Measurements from ENCODE around the gene SLC5A12. TPM values are rescaled to one million over a fixed set of nuclear protein-coding genes. Genes with fewer than 3 reads are reported as not detected.

SLC5A12 gene
- polyA plus RNA-seq, 1 donor (not counting 4 experiments of a cell fraction or from before 2014, with no cell fraction given), result not detected

DNA sequence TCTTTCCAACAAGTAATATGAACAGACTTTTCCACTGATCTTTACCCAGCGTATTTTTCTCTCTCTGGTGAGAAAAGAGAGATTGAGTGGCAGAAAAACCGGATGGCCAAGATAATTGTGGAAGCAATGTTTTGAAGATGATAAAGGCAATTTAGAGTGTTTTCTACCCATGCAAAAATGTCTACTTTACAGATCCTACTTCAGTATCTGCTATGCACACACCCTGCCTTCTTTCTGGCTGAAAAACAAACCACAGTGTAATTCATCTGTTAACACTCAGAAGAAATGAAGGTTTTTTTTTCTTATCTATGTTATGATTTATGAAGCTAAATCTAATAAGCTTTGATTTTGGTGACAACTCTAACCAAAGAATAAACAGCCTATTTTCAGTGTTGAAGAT, 56.8 kb downstream of the SLC5A12 start:
- no peaks in the 10 kb centered on the region for H3K36me3 ChIP-seq (ENCODE audit: control insufficient read depth in 2 of 2, extremely low read depth in 1 of 2, insufficient read depth in 2 of 2, low read length in 2 of 2)
- no peaks in the 10 kb centered on the region for H3K27me3 ChIP-seq (ENCODE audit: control insufficient read depth, extremely low read depth, insufficient read depth, low read length)
- peak overlapping the region; percentile 18 for H3K4me2 ChIP-seq (ENCODE audit: control insufficient read depth, extremely low read depth, insufficient read depth, low read depth, low read length)
- no peaks in the 10 kb centered on the region for H3K9me3 ChIP-seq (ENCODE audit: control insufficient read depth, low read depth, low read length)
- no peak overlapping the region for H3K27ac ChIP-seq (ENCODE audit: control insufficient read depth, insufficient read depth, low read length)
- H3K4me3 ChIP-seq (ENCODE audit: control insufficient read depth in 2 of 3, extremely low read depth in 1 of 3, insufficient read depth in 2 of 3, low read depth in 1 of 3, low read length in 3 of 3), result no peak overlapping the region
- FAIRE-seq (no peak), DNase-seq (ENCODE audit: low read depth, low spot score) (no peak)
- H4K20me1 ChIP-seq (ENCODE audit: control insufficient read depth, extremely low read depth, insufficient read depth, low read length), result no peaks in the 10 kb centered on the region
- H3K9ac ChIP-seq (ENCODE audit: control insufficient read depth, extremely low read depth, insufficient read depth, low read length), result no peak overlapping the region
- peaks cover 3% of the 10 kb centered on the region for H3K4me1 ChIP-seq (ENCODE audit: control insufficient read depth, extremely low read depth, insufficient read depth, low read length)
- no peaks in the 10 kb centered on the region for H3K9me1 ChIP-seq (ENCODE audit: control insufficient read depth, extremely low read depth, insufficient read depth, low read length)
- dilution Hi-C loops (cut with MboI; ENCODE audit: extremely low pct_ligation_motif_present, low sequenced_read_pairs), result no loop called here
- TF ChIP-seq CTCF (optimal IDR thresholded peaks at IDR 0.05 in 1 of 3, IDR thresholded peaks at IDR 0.05 in 1 of 3, conservative IDR thresholded peaks at IDR 0.05 in 1 of 3; ENCODE audit: extremely low read depth in 1 of 3, insufficient read depth in 2 of 3, low read length in 3 of 3) (no peak), EZH2 (IDR thresholded peaks at IDR 0.05; ENCODE audit: low read length) (no peak)
- H3K79me2 ChIP-seq (ENCODE audit: control insufficient read depth, insufficient read depth, low read length), result no peaks in the 10 kb centered on the region
- H2AFZ ChIP-seq (ENCODE audit: control insufficient read depth, low read length), result no peak overlapping the region

DNA sequence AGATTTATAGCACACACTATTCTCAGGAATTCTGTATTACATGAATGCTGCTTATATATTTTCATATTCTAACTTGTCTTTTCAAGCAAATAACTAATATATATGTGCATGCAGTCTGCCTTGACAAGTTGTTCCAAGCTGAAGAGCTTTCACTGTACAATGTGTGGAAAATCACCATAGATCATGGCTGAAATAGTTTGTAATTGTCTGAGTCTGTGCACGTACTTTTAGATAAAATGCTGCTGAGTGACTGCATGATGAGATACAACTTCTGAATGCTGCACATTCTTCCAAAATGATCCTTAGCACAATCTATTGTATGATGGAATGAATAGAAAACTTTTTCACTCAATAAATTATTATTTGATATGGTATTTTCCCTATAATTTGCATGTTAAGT, 58.9 kb downstream of the SLC5A12 start:
- no peak overlapping the region for H3K4me3 ChIP-seq (ENCODE audit: control insufficient read depth in 2 of 3, extremely low read depth in 1 of 3, insufficient read depth in 2 of 3, low read depth in 1 of 3, low read length in 3 of 3)
- no peaks in the 10 kb centered on the region for H3K79me2 ChIP-seq (ENCODE audit: control insufficient read depth, insufficient read depth, low read length)
- H3K27me3 ChIP-seq (ENCODE audit: control insufficient read depth, extremely low read depth, insufficient read depth, low read length), result no peaks in the 10 kb centered on the region
- H3K9me3 ChIP-seq (ENCODE audit: control insufficient read depth, low read depth, low read length), result no peaks in the 10 kb centered on the region
- no peak overlapping the region for H3K27ac ChIP-seq (ENCODE audit: control insufficient read depth, insufficient read depth, low read length)
- H3K4me2 ChIP-seq (ENCODE audit: control insufficient read depth, extremely low read depth, insufficient read depth, low read depth, low read length), result no peak overlapping the region
- H3K4me1 ChIP-seq (ENCODE audit: control insufficient read depth, extremely low read depth, insufficient read depth, low read length), result peaks cover 3% of the 10 kb centered on the region
- H3K36me3 ChIP-seq (ENCODE audit: control insufficient read depth in 2 of 2, extremely low read depth in 1 of 2, insufficient read depth in 2 of 2, low read length in 2 of 2), result no peaks in the 10 kb centered on the region
- dilution Hi-C loops (cut with MboI; ENCODE audit: extremely low pct_ligation_motif_present, low sequenced_read_pairs), result no loop called here
- no peak overlapping the region for H2AFZ ChIP-seq (ENCODE audit: control insufficient read depth, low read length)
- H3K9ac ChIP-seq (ENCODE audit: control insufficient read depth, extremely low read depth, insufficient read depth, low read length), result no peak overlapping the region
- DNase-seq (ENCODE audit: low read depth, low spot score) (no peak), FAIRE-seq (no peak)
- no peaks in the 10 kb centered on the region for H4K20me1 ChIP-seq (ENCODE audit: control insufficient read depth, extremely low read depth, insufficient read depth, low read length)
- H3K9me1 ChIP-seq (ENCODE audit: control insufficient read depth, extremely low read depth, insufficient read depth, low read length), result no peaks in the 10 kb centered on the region
- TF ChIP-seq CTCF (optimal IDR thresholded peaks at IDR 0.05 in 1 of 3, IDR thresholded peaks at IDR 0.05 in 1 of 3, conservative IDR thresholded peaks at IDR 0.05 in 1 of 3; ENCODE audit: extremely low read depth in 1 of 3, insufficient read depth in 2 of 3, low read length in 3 of 3) (no peak), EZH2 (IDR thresholded peaks at IDR 0.05; ENCODE audit: low read length) (no peak)
